Thymus (tissue), 11 donors: Measurements from ENCODE around the gene TRIM40. TPM values are rescaled to one million over a fixed set of nuclear protein-coding genes. Genes with fewer than 3 reads are reported as not detected.

Source experiments
- DNase-seq, 9 donors: peaks; one replicate each; pipeline ENCODE4 v3.0.0-alpha.2; 2013; ENCODE audit warnings: low spot score in 9 of 9, low read depth in 6 of 9, missing footprints in 1 of 9
- H3K27ac ChIP-seq, 2 donors: one replicate each; pipeline ENCODE4 v1.5.1; 2013; ENCODE audit warnings: control low read depth in 1 of 2, low read depth in 1 of 2, low read length in 1 of 2, mild to moderate bottlenecking in 1 of 2, moderate library complexity in 1 of 2
- H3K27me3 ChIP-seq, 2 donors: one replicate each; pipeline ENCODE4 v1.5.1; 2013; ENCODE audit warnings: low read length in 1 of 2; ENCODE audit not compliant: control insufficient read depth in 2 of 2, insufficient read depth in 1 of 2
- H3K36me3 ChIP-seq, 2 donors: one replicate each; pipeline ENCODE4 v1.5.1; 2013; ENCODE audit warnings: low read length in 1 of 2, mild to moderate bottlenecking in 1 of 2, moderate library complexity in 1 of 2; ENCODE audit not compliant: control insufficient read depth in 2 of 2, insufficient read depth in 2 of 2
- H3K4me1 ChIP-seq, 2 donors: one replicate each; pipeline ENCODE4 v1.5.1; 2013; ENCODE audit warnings: low read length in 2 of 2; ENCODE audit not compliant: control insufficient read depth in 2 of 2, insufficient read depth in 2 of 2
- H3K4me3 ChIP-seq, 2 donors: one replicate each; pipeline ENCODE4 v1.5.1; 2013; ENCODE audit warnings: low read length in 2 of 2, control low read depth in 1 of 2, mild to moderate bottlenecking in 1 of 2
- H3K9me3 ChIP-seq, 2 donors: one replicate each; pipeline ENCODE4 v1.5.1; 2013; ENCODE audit warnings: low read length in 1 of 2, mild to moderate bottlenecking in 1 of 2; ENCODE audit not compliant: control insufficient read depth in 2 of 2, insufficient read depth in 1 of 2
- WGBS: extraction: QIAGEN DNeasy Blood & Tissue Kit; methylation state at CpG from one replicate; pipeline ENCODE4 v1.1.7; 2013; 5-methylcytosine and 5-hydroxymethylcytosine counted together
- polyA plus RNA-seq: library from polyadenylated mRNA; stranded (reverse); fragments of 200-250 nt; gene quantifications from one replicate; pipeline ENCODE4 v1.2.3, GENCODE V29; 2013
- total RNA-seq: library from RNA; stranded (reverse); fragments of 120-200 nt; gene quantifications from one replicate; pipeline ENCODE4 v1.2.4, GENCODE V29; 2013
- donor health status: healthy.

TRIM40 gene
- total and polyA plus RNA-seq, 2 donors: 0.09 to 0.16 TPM

DNA sequence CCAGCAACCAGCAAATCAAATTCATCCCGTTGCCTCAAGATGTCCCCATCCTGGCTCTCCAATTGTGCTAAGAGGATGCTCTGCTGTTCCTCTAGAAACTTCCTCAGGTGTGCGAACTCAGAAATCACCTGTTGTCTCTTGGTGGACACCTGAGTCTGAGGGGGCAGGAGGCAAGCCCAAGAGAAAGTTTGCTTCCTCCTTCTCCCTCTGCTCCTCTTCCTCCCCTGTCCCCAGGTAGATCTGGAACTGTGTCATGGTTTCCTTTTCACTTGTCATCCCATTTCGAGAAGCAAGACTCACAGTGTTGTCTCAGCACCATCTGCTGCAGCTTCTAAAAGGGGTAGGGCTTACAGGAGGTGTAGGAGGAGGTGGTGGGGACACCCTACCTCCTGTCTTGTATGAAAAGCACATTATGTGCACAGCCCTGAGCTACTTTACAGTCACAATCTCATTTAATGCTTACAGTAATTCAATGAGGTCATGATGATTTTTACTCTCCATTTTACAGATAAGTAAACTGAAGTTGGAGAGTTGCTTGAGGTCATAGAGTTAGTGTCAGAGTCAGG, 22.6 kb downstream of the TRIM40 start:
- 85% methylated on average over 3 of the region's 3 CpGs for WGBS
- peaks cover 0 to 3% of the 10 kb centered on the region in 2 donors for H3K9me3 ChIP-seq
- no peaks in the 10 kb centered on the region for H3K27me3 ChIP-seq
- no peak overlapping the region for H3K4me3 ChIP-seq
- H3K4me1 ChIP-seq: peaks cover 0 to 5% of the 10 kb centered on the region in 2 donors
- no peak for DNase-seq
- H3K27ac ChIP-seq: no peak overlapping the region
- no peaks in the 10 kb centered on the region for H3K36me3 ChIP-seq

DNA sequence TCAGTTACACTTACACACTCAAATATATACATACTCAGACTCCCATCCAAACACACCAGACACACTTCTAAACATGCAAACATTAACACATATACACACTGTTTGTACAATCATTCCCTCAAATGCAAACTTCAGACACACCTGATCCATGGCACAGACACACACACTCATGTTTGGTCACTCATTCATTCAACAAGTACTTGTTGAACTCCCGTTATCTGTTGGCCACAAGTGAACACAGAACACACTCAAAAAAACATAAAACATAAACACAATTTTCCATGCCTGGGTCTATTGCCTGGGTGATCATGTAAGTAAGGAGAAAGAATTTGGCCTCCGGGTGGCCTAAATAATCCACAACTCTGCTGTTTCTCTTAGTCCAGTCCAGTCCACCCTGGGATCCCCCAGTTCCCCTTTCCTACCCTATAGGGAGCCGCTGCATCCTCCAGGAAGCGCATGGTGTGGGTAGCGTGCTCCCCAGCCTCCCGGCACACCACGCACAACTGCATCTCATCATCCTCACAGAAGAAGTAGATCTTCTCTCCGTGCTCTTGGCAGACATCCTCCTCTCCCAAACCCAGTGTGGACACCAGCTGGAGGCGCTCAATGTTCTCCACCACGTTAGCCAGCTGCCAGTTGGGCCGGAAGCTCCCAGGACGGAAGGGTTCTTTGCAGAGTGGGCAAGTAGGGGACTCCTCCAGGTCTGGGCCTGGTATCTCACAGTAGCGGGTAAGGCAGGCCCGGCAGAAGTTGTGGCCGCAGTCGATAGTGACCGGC, 24.3 kb downstream of the TRIM40 start:
- no peak for DNase-seq
- Histone ChIP-seq H3K27ac (no peak overlapping the region), H3K36me3 (no peaks in the 10 kb centered on the region), H3K9me3 (peaks cover 0 to 3% of the 10 kb centered on the region in 2 donors), H3K4me3 (no peak overlapping the region), H3K4me1 (peaks cover 0 to 5% of the 10 kb centered on the region in 2 donors), H3K27me3 (no peaks in the 10 kb centered on the region)
- 94% methylated on average over 17 of the region's 17 CpGs for WGBS

DNA sequence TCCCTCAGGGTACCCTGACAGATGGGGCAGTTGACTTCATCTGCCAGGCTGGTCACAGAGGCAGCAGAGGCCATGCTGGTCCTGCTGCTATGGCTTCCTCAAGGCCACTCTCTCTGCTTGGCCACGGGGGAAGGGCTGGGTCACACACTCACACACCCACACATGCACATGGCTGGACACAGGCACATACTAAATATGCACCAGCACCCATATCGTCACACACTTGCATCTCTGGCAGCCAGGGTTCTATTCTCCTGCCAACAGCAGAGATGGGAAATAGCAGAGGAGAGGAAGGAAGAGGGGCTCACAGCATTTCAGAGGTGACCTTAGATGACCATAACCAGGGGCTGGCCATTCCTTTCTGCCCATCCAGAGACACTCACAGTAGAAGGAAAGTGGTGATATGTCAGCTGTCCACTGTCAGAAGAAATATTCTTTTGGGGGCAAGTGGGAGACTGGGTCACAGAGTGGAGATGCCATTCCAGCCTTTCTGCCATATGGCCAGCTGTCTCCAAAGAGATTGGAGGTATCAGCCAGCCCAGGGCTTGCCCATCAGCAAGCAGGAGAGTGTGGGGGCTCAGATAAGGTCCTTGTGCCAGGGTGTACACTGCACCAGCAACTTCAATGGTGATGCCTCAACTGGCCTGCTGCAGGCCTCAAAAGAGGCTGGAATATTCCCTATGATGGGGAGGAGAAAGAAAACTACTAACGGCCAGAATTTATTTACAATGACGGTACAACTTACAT, 25.0 kb downstream of the TRIM40 start, which contains the start of gene TRIM10:
Gene TRIM10 (minus strand): TSS at position 427 of the 747 bp plus-strand sequence. CDS start 353 bp downstream, at position 74.
- Histone ChIP-seq H3K27me3 (no peaks in the 10 kb centered on the region), H3K27ac (no peak within 1 kb of the TSS), H3K36me3 (no peaks in the 10 kb centered on the region), H3K9me3 (peaks cover 0 to 3% of the 10 kb centered on the region in 2 donors), H3K4me3 (no peak within 1 kb of the TSS), H3K4me1 (peaks cover 0 to 5% of the 10 kb centered on the region in 2 donors)
- no peak for DNase-seq
- 95% methylated on average over 4 of the region's 4 CpGs for WGBS

DNA sequence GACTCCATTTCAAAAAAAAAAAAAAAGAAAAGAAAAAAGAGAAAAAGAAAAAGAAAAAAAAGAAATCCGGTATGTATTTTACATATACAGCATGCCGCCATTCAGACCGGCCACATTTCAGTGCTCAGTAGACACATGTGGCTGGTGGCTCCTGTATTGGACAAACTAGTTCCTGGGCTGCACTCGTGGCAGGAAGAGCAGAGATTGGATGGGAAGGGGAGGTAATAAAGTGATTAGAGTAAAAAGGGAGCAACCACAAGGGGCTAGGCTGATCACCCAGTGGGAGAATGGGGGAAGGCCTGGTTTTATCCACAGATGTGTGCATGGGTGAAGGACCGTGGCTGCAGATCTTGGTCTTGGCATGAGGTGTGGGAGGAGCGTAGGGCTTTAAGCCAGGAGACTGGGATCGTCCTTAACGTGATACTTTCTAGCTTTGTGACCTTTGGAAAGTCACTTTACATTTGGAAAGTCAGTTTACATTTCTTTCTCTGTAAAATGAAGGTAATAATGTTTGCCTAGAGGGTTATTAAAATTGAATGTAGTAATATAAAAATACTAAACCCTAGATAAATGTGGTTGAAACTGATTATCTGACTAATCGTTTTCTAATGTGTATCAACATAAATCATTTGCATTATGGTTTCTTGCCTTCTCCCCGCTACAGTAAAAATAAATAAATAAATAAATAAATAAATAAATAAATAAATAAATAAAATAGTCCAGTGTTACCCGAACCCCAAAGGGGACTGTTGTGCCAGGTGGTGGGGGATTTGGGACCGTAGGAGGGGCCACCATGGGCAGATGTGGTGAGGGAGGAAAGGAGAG, 26.5 kb downstream of the TRIM40 start:
- peaks cover 0 to 5% of the 10 kb centered on the region in 2 donors for H3K4me1 ChIP-seq
- no peak overlapping the region for H3K4me3 ChIP-seq
- H3K27ac ChIP-seq: no peak overlapping the region
- H3K9me3 ChIP-seq: no peaks in the 10 kb centered on the region
- H3K27me3 ChIP-seq: no peaks in the 10 kb centered on the region
- no peaks in the 10 kb centered on the region for H3K36me3 ChIP-seq
- 89% methylated on average over 12 of the region's 12 CpGs for WGBS
- no peak for DNase-seq

DNA sequence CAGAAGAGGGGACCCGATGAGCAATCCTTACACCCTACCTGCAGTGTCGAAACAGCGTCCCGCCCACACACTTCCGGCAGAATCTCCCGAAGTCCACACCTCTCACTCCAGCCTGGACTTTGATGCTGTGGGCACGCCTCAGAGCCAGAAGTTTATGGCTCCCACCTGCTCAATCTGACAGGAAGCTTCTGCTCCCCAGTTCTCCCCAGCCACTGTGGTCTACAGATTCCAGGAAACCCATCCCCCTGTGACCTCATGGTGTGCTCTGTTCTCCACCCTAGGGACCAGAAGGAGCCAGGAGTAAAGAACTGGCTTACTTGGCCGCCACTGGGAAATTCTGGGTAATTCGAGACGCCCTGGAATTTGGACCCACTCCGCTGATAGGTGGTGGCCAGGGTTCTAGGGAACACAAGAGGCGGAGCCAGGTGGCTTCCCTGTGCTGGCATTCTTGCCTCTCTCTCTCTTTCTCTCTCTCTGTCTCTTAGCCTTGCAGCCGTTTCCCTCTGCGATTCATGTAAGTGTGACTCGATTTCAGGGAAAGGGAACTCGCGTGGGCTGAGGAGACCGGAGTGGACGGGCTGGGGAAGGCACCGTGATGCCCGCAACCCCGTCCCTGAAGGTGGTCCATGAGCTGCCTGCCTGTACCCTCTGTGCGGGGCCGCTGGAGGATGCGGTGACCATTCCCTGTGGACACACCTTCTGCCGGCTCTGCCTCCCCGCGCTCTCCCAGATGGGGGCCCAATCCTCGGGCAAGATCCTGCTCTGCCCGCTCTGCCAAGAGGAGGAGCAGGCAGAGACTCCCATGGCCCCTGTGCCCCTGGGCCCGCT, 27.4 kb downstream of the TRIM40 start, which contains the start of gene TRIM15:
Gene TRIM15 (plus strand): TSS at position 457 of the 828 bp plus-strand sequence. CDS start 139 bp downstream, at position 596.
- 70% methylated on average over 31 of the region's 31 CpGs for WGBS
- no peaks in the 10 kb centered on the region for H3K36me3 ChIP-seq
- peaks cover 0 to 5% of the 10 kb centered on the region in 2 donors for H3K4me1 ChIP-seq
- no peak within 1 kb of the TSS for H3K27ac ChIP-seq
- peaks cover 0 to 3% of the 10 kb centered on the region in 2 donors for H3K27me3 ChIP-seq
- H3K4me3 ChIP-seq: no peak within 1 kb of the TSS
- no peak for DNase-seq
- H3K9me3 ChIP-seq: no peaks in the 10 kb centered on the region

DNA sequence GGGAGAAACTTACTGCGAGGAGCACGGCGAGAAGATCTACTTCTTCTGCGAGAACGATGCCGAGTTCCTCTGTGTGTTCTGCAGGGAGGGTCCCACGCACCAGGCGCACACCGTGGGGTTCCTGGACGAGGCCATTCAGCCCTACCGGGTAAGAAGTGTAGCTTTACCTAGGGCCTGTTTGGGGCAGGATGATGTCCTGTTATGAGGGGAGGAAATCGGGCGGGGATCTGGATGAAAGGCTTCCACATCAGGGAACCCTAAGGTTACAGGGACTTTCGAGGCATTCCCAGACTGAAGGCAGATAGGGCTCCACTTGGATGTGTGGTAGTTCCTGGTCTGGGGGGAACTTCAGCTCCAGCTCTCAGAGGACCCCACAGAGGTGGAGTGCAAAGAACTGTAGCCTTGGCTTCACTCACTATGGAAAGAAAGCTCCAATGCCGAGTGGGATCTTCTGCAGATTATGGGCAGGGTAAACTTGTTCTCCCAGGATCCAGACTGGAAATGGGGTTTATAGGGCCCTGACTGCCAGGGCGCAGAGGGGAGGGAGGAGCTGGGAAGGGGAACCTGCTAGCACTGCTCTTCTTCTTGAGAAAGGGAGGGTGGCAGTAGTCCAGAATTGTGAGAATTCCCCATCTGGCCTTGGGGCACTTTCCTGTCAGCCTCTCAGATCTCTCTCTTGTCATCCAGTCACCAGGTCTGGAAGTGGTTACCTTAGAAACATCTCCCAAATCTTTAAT, 28.1 kb downstream of the TRIM40 start:
- no peak for DNase-seq

DNA sequence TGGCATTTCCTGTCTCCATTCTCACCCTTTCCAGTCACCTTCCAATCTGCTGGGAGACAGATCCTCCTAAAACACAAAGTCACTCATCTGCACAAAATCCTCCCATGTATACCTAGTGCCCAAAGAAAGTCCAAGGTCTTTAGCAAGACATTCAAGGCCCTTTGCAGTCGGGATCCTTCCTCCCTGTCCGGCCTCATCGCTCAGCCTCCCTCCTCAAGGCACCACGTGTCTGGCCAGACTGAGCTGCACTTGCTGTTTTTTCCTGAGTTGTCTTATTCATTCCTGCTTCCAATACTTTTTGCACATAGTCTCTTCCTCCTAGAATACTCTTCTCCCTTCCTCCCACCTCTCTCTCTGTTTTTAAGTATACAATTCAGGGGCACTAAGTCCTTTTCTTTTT, 28.8 kb downstream of the TRIM40 start:
- DNase-seq: no peak
- H3K27ac ChIP-seq: no peak overlapping the region
- H3K4me3 ChIP-seq: no peak overlapping the region
- H3K4me1 ChIP-seq: peaks cover 0 to 5% of the 10 kb centered on the region in 2 donors
- peaks cover 0 to 6% of the 10 kb centered on the region in 2 donors for H3K27me3 ChIP-seq
- H3K36me3 ChIP-seq: no peaks in the 10 kb centered on the region
- 90% methylated on average over 4 of the region's 4 CpGs for WGBS
- H3K9me3 ChIP-seq: no peaks in the 10 kb centered on the region

More for the DNA sequence above, 28.1 kb downstream of the TRIM40 start:
- Histone ChIP-seq H3K9me3 (no peaks in the 10 kb centered on the region), H3K36me3 (no peaks in the 10 kb centered on the region), H3K27me3 (peaks cover 0 to 6% of the 10 kb centered on the region in 2 donors), H3K4me1 (peaks cover 0 to 5% of the 10 kb centered on the region in 2 donors), H3K27ac (no peak overlapping the region), H3K4me3 (no peak overlapping the region)
- WGBS: 96% methylated on average over 16 of the region's 16 CpGs
